Measurements from ENCODE around the gene CHST3. TPM values are rescaled to one million over a fixed set of nuclear protein-coding genes. Genes with fewer than 3 reads are reported as not detected.
A peak's percentile ranks its signal among the peaks of the same experiment; 100 is the strongest.

CHST3 gene
- total and polyA plus RNA-seq, 10 of the 15 experiments (the other 5 are each of a cell fraction or from before 2014, with no cell fraction given) = 0.03 to 0.50 (median 0.05) TPM; not detected in 2

DNA sequence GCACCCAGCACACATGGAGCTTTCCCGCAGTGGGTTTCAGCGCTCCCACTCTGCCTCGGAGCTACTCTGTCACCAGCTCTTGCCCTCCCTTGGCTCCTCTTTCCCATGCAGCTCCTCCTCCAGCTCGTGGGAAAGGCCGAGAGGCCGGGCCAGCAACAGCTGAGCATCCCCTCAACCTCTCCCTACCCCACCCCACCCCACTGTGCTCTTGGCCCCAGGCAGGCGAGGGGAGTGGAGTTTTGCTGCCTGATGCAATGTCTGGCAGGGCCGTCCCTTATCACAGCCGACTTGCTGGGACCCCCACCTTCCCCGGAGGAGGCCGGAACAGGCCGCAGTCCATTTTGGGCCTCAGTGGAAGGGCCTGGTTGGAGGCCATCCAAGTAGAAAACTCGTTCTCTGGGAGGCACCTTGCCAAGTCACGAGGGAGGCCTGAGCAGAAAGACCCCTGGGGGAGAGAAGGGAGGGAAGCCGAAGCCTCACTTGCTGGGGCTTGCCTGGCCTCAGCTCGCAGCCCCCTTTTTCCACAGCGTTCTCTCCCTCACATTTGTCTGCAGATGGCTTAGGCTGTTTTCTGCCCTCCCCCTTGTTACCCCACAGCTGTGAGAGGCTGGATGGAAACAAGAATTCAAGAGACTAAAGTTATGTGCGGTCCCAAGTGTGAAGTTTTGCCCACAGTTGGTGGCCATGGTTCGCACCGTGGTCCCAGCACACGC, 35.3 kb downstream of the CHST3 start:
- Histone ChIP-seq H3K36me3 (ENCODE audit: control insufficient read depth in 2 of 2, insufficient read depth in 2 of 2, low read length in 1 of 2) (no peaks in the 10 kb centered on the region), H3K4me1 (ENCODE audit: control insufficient read depth, insufficient read depth, low read length) (no peaks in the 10 kb centered on the region), H3K9ac (ENCODE audit: control insufficient read depth, insufficient read depth, low read length) (no peak overlapping the region), H3K79me2 (ENCODE audit: control insufficient read depth, insufficient read depth, low read length) (no peaks in the 10 kb centered on the region), H3K27ac (ENCODE audit: control insufficient read depth, insufficient read depth) (no peak overlapping the region), H2AFZ (ENCODE audit: control insufficient read depth, low read depth, low read length) (no peak overlapping the region), H3K4me2 (ENCODE audit: control insufficient read depth, insufficient read depth) (no peak overlapping the region), H3K27me3 (replicated peaks in 1 of 2; ENCODE audit: control insufficient read depth in 2 of 2, insufficient read depth in 2 of 2, low read length in 1 of 2) (no peaks in the 10 kb centered on the region), H3K4me3 (no peak overlapping the region), H3K9me3 (replicated peaks; ENCODE audit: control insufficient read depth, insufficient read depth, low read length) (no peaks in the 10 kb centered on the region), H4K20me1 (ENCODE audit: control insufficient read depth, insufficient read depth) (no peaks in the 10 kb centered on the region)
- BruUV-seq (replicated peaks) = no TSS peak
- in situ Hi-C loops (cut with MboI) = no loop called here
- peak; percentile 21; the same call in 1 of the 2 replicates for TF ChIP-seq RUNX3 (IDR thresholded peaks at IDR 0.05; ENCODE audit: low read length)
- no peak for TF ChIP-seq TCF7 (IDR thresholded peaks at IDR 0.05; ENCODE audit: borderline replicate concordance)
- TF ChIP-seq BHLHE40 (IDR thresholded peaks at IDR 0.05; ENCODE audit: borderline replicate concordance in 1 of 2, low read depth in 2 of 2, low read length in 1 of 2) = peak in 1 of 2 experiments; percentile 78; a peak in 2 of 4 replicates
- TF ChIP-seq ESRRA (IDR thresholded peaks at IDR 0.05; ENCODE audit: low read length) = no peak
- 0 out of 2 replicates have a peak, but pooled peaks have one; percentile 40 for TF ChIP-seq CHD2 (IDR thresholded peaks at IDR 0.05; ENCODE audit: borderline replicate concordance, low read depth, low read length)
- TF ChIP-seq TCF12 (IDR thresholded peaks at IDR 0.05; ENCODE audit: low read depth, low read length) = peak; percentile 48; the same call in 1 of the 2 replicates
- SMC1A ChIA-PET (ENCODE audit: uncharacterized antibody, unreplicated experiment) = interaction anchor here (1.4 to 1.7 kb wide), 2 partner anchors 15 to 46 kb away, joined by 3 to 5 read pairs; no protein-coding TSS in a partner anchor
- no peak for DNase-seq (ENCODE audit: low read depth, low spot score)
- ATAC-seq = peak; percentile 60
- intact Hi-C loops (cut with micrococcal nuclease; ENCODE audit: unreplicated experiment) = no loop called here
- POLR2A ChIA-PET = no interaction called here
- FAIRE-seq = no peak
- RAD21 ChIA-PET (ENCODE audit: unreplicated experiment) = interaction anchor here (1.0 kb wide), 1 partner anchor 45 kb away, joined by 3 read pairs; no protein-coding TSS in a partner anchor
- CTCF ChIA-PET = interaction anchor here (0.9 to 1.4 kb wide), 4 partner anchors 17 to 79 kb away, joined by 3 to 5 read pairs (median 4); no protein-coding TSS in a partner anchor
- WGBS (ENCODE audit: insufficient coverage, insufficient replicate concordance, low lambda C conversion rate, missing lambda C conversion rate) = 36% methylated on average over 20 of the region's 21 CpGs

Data from GM12878 (cell line).